ENCODE results near the gene HCN3.
"Not testable (repeated sequence)": the region's sequence is repeated elsewhere in the genome, so short reads cannot be mapped to it uniquely, and the experiment has no call there.

The HCN3 gene

GRCh38 chr1:155277070-155277901 is at the start of gene HCN3:
HCN3 (plus strand) TSS chr1:155277463; CDS start chr1:155277591, 128 bp downstream.
- DNase-seq (ENCODE audit: low spot score) = peak; percentile 98
- TF ChIP-seq CTCF (IDR thresholded peaks at IDR 0.05) = peak; percentile 55
- peak within 1 kb of the TSS; percentile 41 to 78 for H3K27ac ChIP-seq
- peak within 1 kb of the TSS; percentile 78 for H3K4me3 ChIP-seq

GRCh38 chr1:155228096-155228427 is 49.2 kb upstream of the HCN3 start:
- no peak for DNase-seq (ENCODE audit: low spot score)
- TF ChIP-seq CTCF (IDR thresholded peaks at IDR 0.05) = no peak
- Histone ChIP-seq H3K27ac (peak overlapping the region; percentile 60 to 89), H3K4me3 (peak overlapping the region; percentile 73)

- not testable (repeated sequence) for H3K4me3 ChIP-seq; DNase-seq (ENCODE audit: low spot score)
- peak overlapping the region in 1 of 2 donors; percentile 84 for H3K27ac ChIP-seq
Measured at GRCh38 chr1:155231302-155231701, 46.0 kb upstream of the HCN3 start.

- not testable (repeated sequence) for DNase-seq (ENCODE audit: low spot score); H3K4me3 ChIP-seq
- H3K27ac ChIP-seq = peak overlapping the region; percentile 21 to 84
Measured at GRCh38 chr1:155232001-155232978, 45.0 kb upstream of the HCN3 start.

GRCh38 chr1:155233502-155233901 is 43.8 kb upstream of the HCN3 start:
- not testable (repeated sequence) for H3K4me3 ChIP-seq; H3K27ac ChIP-seq; DNase-seq (ENCODE audit: low spot score)

- not testable (repeated sequence) for DNase-seq (ENCODE audit: low spot score); H3K27ac ChIP-seq; H3K4me3 ChIP-seq
Measured at GRCh38 chr1:155235375-155235774, 41.9 kb upstream of the HCN3 start.

GRCh38 chr1:155236451-155236850 is 40.8 kb upstream of the HCN3 start:
- TF ChIP-seq CTCF (IDR thresholded peaks at IDR 0.05) = no peak
- no peak overlapping the region for H3K4me3 ChIP-seq

GRCh38 chr1:155241069-155241679 is 36.1 kb upstream of the HCN3 start:
- TF ChIP-seq CTCF (IDR thresholded peaks at IDR 0.05) = no peak
- Histone ChIP-seq H3K4me3 (peak overlapping the region; percentile 55), H3K27ac (peak overlapping the region in 1 of 2 donors; percentile 50)
- DNase-seq (ENCODE audit: low spot score) = peak; percentile 79

More at GRCh38 chr1:155236451-155236850, 40.8 kb upstream of the HCN3 start:
- no peak for DNase-seq (ENCODE audit: low spot score)
- no peak overlapping the region for H3K27ac ChIP-seq
